Measurements from ENCODE around the gene CNOT2. TPM values are rescaled to one million over a fixed set of nuclear protein-coding genes. Genes with fewer than 3 reads are reported as not detected.

CNOT2 gene
- total and polyA plus RNA-seq, 2 donors (not counting 3 experiments of a cell fraction or from before 2014, with no cell fraction given), result 52.2 to 79.7 TPM

- Histone ChIP-seq H3K9ac (replicated peaks; ENCODE audit: extremely low read depth, insufficient read depth, low read length) (no peak overlapping the region), H3K4me3 (replicated peaks in 1 of 3; ENCODE audit: insufficient read depth in 1 of 3, low read depth in 1 of 3, low read length in 3 of 3) (no peak overlapping the region), H2AFZ (ENCODE audit: low read depth, low read length) (no peak overlapping the region), H3K4me2 (ENCODE audit: insufficient read depth, low read length) (no peak overlapping the region), H3K9me1 (replicated peaks; ENCODE audit: control insufficient read depth, extremely low read depth, insufficient read depth, low read length) (no peaks in the 10 kb centered on the region), H3K4me1 (ENCODE audit: control insufficient read depth, extremely low read depth, insufficient read depth, low read length) (peaks cover 8% of the 10 kb centered on the region), H4K20me1 (replicated peaks; ENCODE audit: control insufficient read depth, extremely low read depth, insufficient read depth, low read length) (no peaks in the 10 kb centered on the region), H3K27me3 (ENCODE audit: control insufficient read depth in 2 of 2, insufficient read depth in 2 of 2, low read length in 2 of 2) (no peaks in the 10 kb centered on the region), H3K79me2 (ENCODE audit: control insufficient read depth, insufficient read depth, low read length) (no peaks in the 10 kb centered on the region), H3K9me3 (replicated peaks; ENCODE audit: control insufficient read depth, insufficient read depth, low read length) (no peaks in the 10 kb centered on the region), H3K27ac (ENCODE audit: insufficient read depth, low read depth, low read length) (no peak overlapping the region), H3K36me3 (ENCODE audit: control insufficient read depth in 2 of 2, extremely low read depth in 1 of 2, insufficient read depth in 2 of 2, low read length in 2 of 2) (peaks cover 0 to 4% of the 10 kb centered on the region in 2 experiments)
- no peak for DNase-seq (ENCODE audit: low read depth, low spot score)
- POLR2A ChIA-PET, result no interaction called here
- intact Hi-C loops (cut with micrococcal nuclease) (no loop called here), dilution Hi-C loops (cut with MboI; ENCODE audit: extremely low pct_ligation_motif_present, low sequenced_read_pairs) (no loop called here)
- no peak for FAIRE-seq
- BruUV-seq (replicated peaks), result no TSS peak
- CTCF ChIA-PET, result interaction anchor here (0.9 kb wide), 1 partner anchor 27 kb away, joined by 3 read pairs; no protein-coding TSS in a partner anchor
- TF ChIP-seq MYC (IDR thresholded peaks at IDR 0.05; ENCODE audit: low read depth, low read length) (no peak), POLR2A (IDR thresholded peaks at IDR 0.05; ENCODE audit: low read depth, low read length) (no peak), JUN (IDR thresholded peaks at IDR 0.05; ENCODE audit: borderline replicate concordance, insufficient read depth, insufficient read length, low read depth) (no peak), GATA2 (IDR thresholded peaks at IDR 0.05; ENCODE audit: insufficient read depth, insufficient read length, low read depth, low read length) (no peak), MAX (IDR thresholded peaks at IDR 0.05; ENCODE audit: insufficient read depth, insufficient read length) (no peak), FOS (IDR thresholded peaks at IDR 0.05; ENCODE audit: borderline replicate concordance, insufficient read depth, low read length) (no peak), POLR2AphosphoS5 (IDR thresholded peaks at IDR 0.05; ENCODE audit: insufficient read depth, low read depth, low read length) (no peak), CTCF (IDR thresholded peaks at IDR 0.05; ENCODE audit: extremely low read depth in 1 of 2, insufficient read depth in 1 of 2, low read depth in 1 of 2, low read length in 2 of 2) (no peak), EZH2 (IDR thresholded peaks at IDR 0.05; ENCODE audit: borderline replicate concordance, low read depth, low read length, severe bottlenecking) (no peak)
These were observed 6.2 kb upstream of the CNOT2 start for GRCh38 chr12:70236990-70237389.

Measured in endothelial cell of umbilical vein (primary cell).